ENCODE results near the gene KLHL8.

The KLHL8 gene

GRCh38 chr4:87220094-87220822, at the start of gene KLHL8:
KLHL8 (minus strand) TSS chr4:87220618; CDS start chr4:87195539, 25,079 bp downstream.
- H3K4me3 ChIP-seq (ENCODE audit: control insufficient read depth, low read depth, low read length) = peak within 1 kb of the TSS; percentile 78
- TF ChIP-seq CTCF (conservative IDR thresholded peaks at IDR 0.05; ENCODE audit: control insufficient read depth, insufficient read depth, low read depth, low read length) = peak; percentile 18
- DNase-seq (ENCODE audit: low read depth) = peak; percentile 76

GRCh38 chr4:87270144-87270543, 49.7 kb upstream of the KLHL8 start:
- DNase-seq (ENCODE audit: low read depth) = peak; percentile 59
- no peak overlapping the region for H3K4me3 ChIP-seq (ENCODE audit: control insufficient read depth, low read depth, low read length)
- TF ChIP-seq CTCF (conservative IDR thresholded peaks at IDR 0.05; ENCODE audit: control insufficient read depth, insufficient read depth, low read depth, low read length) = peak; percentile 66

GRCh38 chr4:87268411-87268810, 48.0 kb upstream of the KLHL8 start:
- no peak for DNase-seq (ENCODE audit: low read depth)
- H3K4me3 ChIP-seq (ENCODE audit: control insufficient read depth, low read depth, low read length) = no peak overlapping the region
- TF ChIP-seq CTCF (conservative IDR thresholded peaks at IDR 0.05; ENCODE audit: control insufficient read depth, insufficient read depth, low read depth, low read length) = no peak

- DNase-seq (ENCODE audit: low read depth) = no peak
- TF ChIP-seq CTCF (conservative IDR thresholded peaks at IDR 0.05; ENCODE audit: control insufficient read depth, insufficient read depth, low read depth, low read length) = no peak
- H3K4me3 ChIP-seq (ENCODE audit: control insufficient read depth, low read depth, low read length) = no peak overlapping the region
Observed at GRCh38 chr4:87266986-87267385, 46.6 kb upstream of the KLHL8 start.

GRCh38 chr4:87262886-87263285, 42.5 kb upstream of the KLHL8 start:
- DNase-seq (ENCODE audit: low read depth) = no peak
- H3K4me3 ChIP-seq (ENCODE audit: control insufficient read depth, low read depth, low read length) = no peak overlapping the region
- TF ChIP-seq CTCF (conservative IDR thresholded peaks at IDR 0.05; ENCODE audit: control insufficient read depth, insufficient read depth, low read depth, low read length) = no peak

GRCh38 chr4:87260477-87260876, 40.1 kb upstream of the KLHL8 start:
- TF ChIP-seq CTCF (conservative IDR thresholded peaks at IDR 0.05; ENCODE audit: control insufficient read depth, insufficient read depth, low read depth, low read length) = no peak
- H3K4me3 ChIP-seq (ENCODE audit: control insufficient read depth, low read depth, low read length) = no peak overlapping the region
- no peak for DNase-seq (ENCODE audit: low read depth)
